WTC11 (cell line): ENCODE results near the gene ZIC4. TPM values are rescaled to one million over a fixed set of nuclear protein-coding genes. Genes with fewer than 3 reads are reported as not detected.

Source experiments
- ATAC-seq: fragments of 200-7000 bp; cut with Tn5 transposase; 2 replicates; pipeline ENCODE4 v1.10.0; 2021; ENCODE audit warnings: mild to moderate bottlenecking, moderate library complexity
- CTCF ChIA-PET: fragments of 300-600 bp; sonication (Branson Sonifier 250); formaldehyde crosslinking; loops from one replicate; lab custom pipeline; 2021; ENCODE audit warnings: antibody characterized with exemption; lab: Charles Lee
- POLR2A ChIA-PET: fragments of 350-600 bp; sonication (Branson Sonifier 250); formaldehyde crosslinking; loops from one replicate; lab custom pipeline; 2021; ENCODE audit warnings: antibody characterized with exemption; lab: Charles Lee
- DNase-seq: peaks from one replicate; pipeline ENCODE4 v3.0.0; 2021; ENCODE audit warnings: low spot score
- H3K27ac Mint-ChIP-seq: 2 replicates; pipeline ENCODE4 v1.8.0; 2021; ENCODE audit warnings: mixed read lengths
- H3K27me3 Mint-ChIP-seq: 2 replicates; pipeline ENCODE4 v1.8.0; 2021; ENCODE audit warnings: low read depth, mild to moderate bottlenecking, moderate library complexity, mixed read lengths
- H3K36me3 Mint-ChIP-seq: 2 replicates; pipeline ENCODE4 v1.8.0; 2021; ENCODE audit warnings: mixed read lengths
- H3K4me1 Mint-ChIP-seq: 2 replicates; pipeline ENCODE4 v1.8.0; 2022; ENCODE audit warnings: mixed read lengths
- H3K4me3 Mint-ChIP-seq: 2 replicates; pipeline ENCODE4 v1.8.0; 2021; ENCODE audit warnings: mild to moderate bottlenecking, moderate library complexity, mixed read lengths
- H3K9me3 Mint-ChIP-seq: 2 replicates; pipeline ENCODE4 v1.8.0; 2021; ENCODE audit warnings: mixed read lengths
- ATF1 ChIP-seq: sonication (generic); formaldehyde crosslinking; IDR thresholded peaks from 2 replicates; pipeline ENCODE4 v1.8.1; 2023; ENCODE audit warnings: mild to moderate bottlenecking, moderate library complexity, missing genetic modification reagents
- ESRRA ChIP-seq: sonication (generic); formaldehyde crosslinking; IDR thresholded peaks from 2 replicates; pipeline ENCODE4 v1.8.1; 2022; ENCODE audit warnings: mild to moderate bottlenecking, missing genetic modification reagents, borderline replicate concordance
- IRF2 ChIP-seq: sonication (generic); formaldehyde crosslinking; IDR thresholded peaks from 2 replicates; pipeline ENCODE4 v1.8.0; 2022; ENCODE audit warnings: low read depth, missing genetic modification reagents, borderline replicate concordance
- MXD4 ChIP-seq: fragments of 250-450 bp; sonication (Bioruptor Pico); IDR thresholded peaks from 2 replicates; pipeline ENCODE4 v1.8.0; 2021; ENCODE audit warnings: mild to moderate bottlenecking, moderate library complexity, borderline replicate concordance
- MYBL2 ChIP-seq: sonication (generic); formaldehyde crosslinking; IDR thresholded peaks from 2 replicates; pipeline ENCODE4 v1.8.1; 2023; ENCODE audit warnings: mild to moderate bottlenecking, moderate library complexity, missing genetic modification reagents
- TEAD1 ChIP-seq: sonication (generic); formaldehyde crosslinking; IDR thresholded peaks from 2 replicates; pipeline ENCODE4 v1.8.0; 2022; ENCODE audit warnings: mild to moderate bottlenecking, missing genetic modification reagents
- TP53 ChIP-seq: sonication (generic); formaldehyde crosslinking; IDR thresholded peaks from 2 replicates; pipeline ENCODE4 v1.8.1; 2023; ENCODE audit warnings: mild to moderate bottlenecking, missing genetic modification reagents
- ZNF219 ChIP-seq: sonication (generic); formaldehyde crosslinking; IDR thresholded peaks from 2 replicates; pipeline ENCODE4 v1.8.0; 2023; ENCODE audit warnings: missing genetic modification reagents, mild to moderate bottlenecking, borderline replicate concordance
- ZNF416 ChIP-seq: fragments of 250-450 bp; sonication (Bioruptor Pico); IDR thresholded peaks from 2 replicates; pipeline ENCODE4 v1.9.0; 2021; ENCODE audit warnings: mild to moderate bottlenecking, inconsistent platforms
- ZNF671 ChIP-seq: fragments of 250-450 bp; sonication (Bioruptor Pico); IDR thresholded peaks from 2 replicates; pipeline ENCODE4 v1.8.0; 2021; ENCODE audit warnings: mild to moderate bottlenecking
- total RNA-seq: library from RNA; stranded (reverse); gene quantifications from 3 replicates; pipeline ENCODE4 v1.2.3, GENCODE V29; 2021
- TF ChIP-seq, protein P1 (sequence below): sonication (generic); formaldehyde crosslinking; IDR thresholded peaks from 2 replicates; pipeline ENCODE4 v1.8.1; 2022; ENCODE audit warnings: low read depth, mild to moderate bottlenecking, moderate library complexity, missing genetic modification reagents, borderline replicate concordance
- TF ChIP-seq, protein P2 (sequence below): sonication (generic); formaldehyde crosslinking; IDR thresholded peaks from 2 replicates; pipeline ENCODE4 v1.8.1; 2023; ENCODE audit warnings: mild to moderate bottlenecking, missing genetic modification reagents, moderate library complexity
- TF ChIP-seq, protein P3 (sequence below): sonication (generic); formaldehyde crosslinking; IDR thresholded peaks from 2 replicates; pipeline ENCODE4 v1.8.0; 2023; ENCODE audit warnings: missing genetic modification reagents
- TF ChIP-seq, protein P4 (sequence below): sonication (generic); formaldehyde crosslinking; IDR thresholded peaks from 2 replicates; pipeline ENCODE4 v1.8.0; 2022; ENCODE audit warnings: mild to moderate bottlenecking, missing genetic modification reagents
- TF ChIP-seq, protein P5 (sequence below): fragments of 250-450 bp; sonication (Bioruptor Pico); IDR thresholded peaks from 2 replicates; pipeline ENCODE4 v1.9.0; 2021; ENCODE audit warnings: mild to moderate bottlenecking
- TF ChIP-seq, protein P6 (sequence below): fragments of 250-450 bp; sonication (Bioruptor Pico); IDR thresholded peaks from 2 replicates; pipeline ENCODE4 v1.9.0; 2021; ENCODE audit warnings: moderate library complexity, mild to moderate bottlenecking, inconsistent platforms, borderline replicate concordance
- TF ChIP-seq, protein P7 (sequence below): sonication (generic); formaldehyde crosslinking; IDR thresholded peaks from 2 replicates; pipeline ENCODE4 v1.8.0; 2022; ENCODE audit warnings: mild to moderate bottlenecking, missing genetic modification reagents
- TF ChIP-seq, protein P8 (sequence below): sonication (generic); formaldehyde crosslinking; IDR thresholded peaks from 2 replicates; pipeline ENCODE4 v1.8.0; 2023; ENCODE audit warnings: missing genetic modification reagents, mild to moderate bottlenecking, borderline replicate concordance

Gene ZIC4
- total RNA-seq, 1 experiment from 2014 or later: 3.5 TPM

DNA sequence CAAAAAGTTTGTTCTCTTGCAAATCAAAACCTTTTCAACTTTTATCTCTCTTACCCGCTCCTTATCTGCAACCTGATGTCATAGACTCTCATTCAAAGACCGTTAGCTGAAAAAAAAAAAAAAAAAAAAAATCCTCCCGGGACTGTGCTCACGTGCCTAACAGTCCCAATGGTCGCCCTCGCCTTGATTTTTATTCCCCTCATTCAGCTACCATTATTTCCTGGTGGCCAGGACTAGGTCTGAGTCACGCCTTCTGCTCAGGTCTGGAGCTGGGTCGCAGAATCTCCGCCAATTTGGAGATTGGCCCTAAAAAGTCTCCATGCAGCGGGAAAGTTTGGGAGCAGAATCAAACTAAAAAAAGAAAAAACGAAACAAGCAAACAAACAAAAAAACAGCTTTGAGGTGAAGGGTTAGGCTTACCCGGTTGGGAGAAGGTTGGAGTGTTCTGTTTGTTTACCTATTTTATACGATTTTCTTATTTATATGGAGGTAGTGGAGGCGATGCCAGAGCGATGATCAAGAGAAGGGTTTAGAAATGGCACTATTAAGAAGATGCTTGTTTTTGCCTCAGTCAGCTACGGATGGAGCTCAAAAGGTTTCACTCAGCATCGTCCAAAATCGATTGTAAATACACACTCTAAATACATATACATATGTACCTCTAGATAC lies 51.1 kb downstream of the ZIC4 start:
- no peak overlapping the region for H3K27ac Mint-ChIP-seq
- no peaks in the 10 kb centered on the region for H3K36me3 Mint-ChIP-seq
- peaks cover 56% of the 10 kb centered on the region for H3K4me1 Mint-ChIP-seq
- TF ChIP-seq, protein P1, sequence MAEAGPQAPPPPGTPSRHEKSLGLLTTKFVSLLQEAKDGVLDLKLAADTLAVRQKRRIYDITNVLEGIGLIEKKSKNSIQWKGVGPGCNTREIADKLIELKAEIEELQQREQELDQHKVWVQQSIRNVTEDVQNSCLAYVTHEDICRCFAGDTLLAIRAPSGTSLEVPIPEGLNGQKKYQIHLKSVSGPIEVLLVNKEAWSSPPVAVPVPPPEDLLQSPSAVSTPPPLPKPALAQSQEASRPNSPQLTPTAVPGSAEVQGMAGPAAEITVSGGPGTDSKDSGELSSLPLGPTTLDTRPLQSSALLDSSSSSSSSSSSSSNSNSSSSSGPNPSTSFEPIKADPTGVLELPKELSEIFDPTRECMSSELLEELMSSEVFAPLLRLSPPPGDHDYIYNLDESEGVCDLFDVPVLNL (CRISPR knock-in tag): no peak
- TF ChIP-seq, protein P2, sequence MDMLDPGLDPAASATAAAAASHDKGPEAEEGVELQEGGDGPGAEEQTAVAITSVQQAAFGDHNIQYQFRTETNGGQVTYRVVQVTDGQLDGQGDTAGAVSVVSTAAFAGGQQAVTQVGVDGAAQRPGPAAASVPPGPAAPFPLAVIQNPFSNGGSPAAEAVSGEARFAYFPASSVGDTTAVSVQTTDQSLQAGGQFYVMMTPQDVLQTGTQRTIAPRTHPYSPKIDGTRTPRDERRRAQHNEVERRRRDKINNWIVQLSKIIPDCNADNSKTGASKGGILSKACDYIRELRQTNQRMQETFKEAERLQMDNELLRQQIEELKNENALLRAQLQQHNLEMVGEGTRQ (CRISPR knock-in tag): peak; percentile 41; the same call in 1 of the 2 replicates
- ATAC-seq (peak; percentile 24), DNase-seq (no peak)
- peaks cover 75% of the 10 kb centered on the region for H3K27me3 Mint-ChIP-seq
- H3K9me3 Mint-ChIP-seq: no peaks in the 10 kb centered on the region
- CTCF ChIA-PET: interaction anchor here (0.6 to 4.9 kb wide), 16 partner anchors 10 to 324 kb away, joined by 3 to 32 read pairs (median 3); no protein-coding TSS in a partner anchor
- POLR2A ChIA-PET: interaction anchor here (0.6 to 0.8 kb wide), 3 partner anchors 39 to 109 kb away, joined by 3 to 6 read pairs (median 3); partner anchors contain the start of gene ZIC1
- peak overlapping the region; percentile 63 for H3K4me3 Mint-ChIP-seq

DNA sequence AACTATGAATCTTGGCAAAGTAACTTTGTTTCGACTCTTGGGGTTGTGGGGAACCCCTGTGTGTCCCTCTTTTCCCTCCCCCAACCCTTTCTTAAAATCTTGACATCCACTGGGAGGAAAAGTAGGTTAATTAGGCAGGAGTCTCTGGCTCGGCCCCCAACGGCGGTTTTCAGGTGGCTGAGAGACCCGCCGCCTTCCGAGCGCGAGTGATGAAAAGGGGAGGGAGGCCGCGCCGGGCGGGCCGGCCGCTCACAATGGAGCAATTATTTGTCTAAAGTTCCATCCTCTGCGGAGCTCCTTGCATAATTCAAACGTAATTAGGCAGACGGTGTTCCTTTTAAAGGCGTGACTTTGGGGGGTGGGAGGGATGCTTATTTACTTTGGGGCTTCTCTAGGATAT lies 51.7 kb downstream of the ZIC4 start:
- Mint-ChIP-seq H3K4me1 (peaks cover 50% of the 10 kb centered on the region), H3K36me3 (no peaks in the 10 kb centered on the region), H3K9me3 (no peaks in the 10 kb centered on the region), H3K27ac (no peak overlapping the region), H3K4me3 (peak overlapping the region; percentile 63), H3K27me3 (peaks cover 70% of the 10 kb centered on the region)
- CTCF ChIA-PET: interaction anchor here (0.6 to 4.9 kb wide), 12 partner anchors 11 to 324 kb away, joined by 3 to 32 read pairs (median 4); no protein-coding TSS in a partner anchor
- no peak for TF ChIP-seq MXD4 (CRISPR knock-in tag)
- no peak for TF ChIP-seq ZNF671 (CRISPR knock-in tag)
- TF ChIP-seq, protein P3, sequence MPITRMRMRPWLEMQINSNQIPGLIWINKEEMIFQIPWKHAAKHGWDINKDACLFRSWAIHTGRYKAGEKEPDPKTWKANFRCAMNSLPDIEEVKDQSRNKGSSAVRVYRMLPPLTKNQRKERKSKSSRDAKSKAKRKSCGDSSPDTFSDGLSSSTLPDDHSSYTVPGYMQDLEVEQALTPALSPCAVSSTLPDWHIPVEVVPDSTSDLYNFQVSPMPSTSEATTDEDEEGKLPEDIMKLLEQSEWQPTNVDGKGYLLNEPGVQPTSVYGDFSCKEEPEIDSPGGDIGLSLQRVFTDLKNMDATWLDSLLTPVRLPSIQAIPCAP: no peak
- no peak for TF ChIP-seq MYBL2 (CRISPR knock-in tag)
- TF ChIP-seq, protein P4, sequence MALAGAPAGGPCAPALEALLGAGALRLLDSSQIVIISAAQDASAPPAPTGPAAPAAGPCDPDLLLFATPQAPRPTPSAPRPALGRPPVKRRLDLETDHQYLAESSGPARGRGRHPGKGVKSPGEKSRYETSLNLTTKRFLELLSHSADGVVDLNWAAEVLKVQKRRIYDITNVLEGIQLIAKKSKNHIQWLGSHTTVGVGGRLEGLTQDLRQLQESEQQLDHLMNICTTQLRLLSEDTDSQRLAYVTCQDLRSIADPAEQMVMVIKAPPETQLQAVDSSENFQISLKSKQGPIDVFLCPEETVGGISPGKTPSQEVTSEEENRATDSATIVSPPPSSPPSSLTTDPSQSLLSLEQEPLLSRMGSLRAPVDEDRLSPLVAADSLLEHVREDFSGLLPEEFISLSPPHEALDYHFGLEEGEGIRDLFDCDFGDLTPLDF (CRISPR knock-in tag): no peak
- TF ChIP-seq IRF2: no peak
- TF ChIP-seq TEAD1 (CRISPR knock-in tag): no peak
- TF ChIP-seq, protein P5, sequence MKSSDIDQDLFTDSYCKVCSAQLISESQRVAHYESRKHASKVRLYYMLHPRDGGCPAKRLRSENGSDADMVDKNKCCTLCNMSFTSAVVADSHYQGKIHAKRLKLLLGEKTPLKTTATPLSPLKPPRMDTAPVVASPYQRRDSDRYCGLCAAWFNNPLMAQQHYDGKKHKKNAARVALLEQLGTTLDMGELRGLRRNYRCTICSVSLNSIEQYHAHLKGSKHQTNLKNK (CRISPR knock-in tag): no peak
- no peak for TF ChIP-seq ESRRA (CRISPR knock-in tag)
- TF ChIP-seq, protein P6, sequence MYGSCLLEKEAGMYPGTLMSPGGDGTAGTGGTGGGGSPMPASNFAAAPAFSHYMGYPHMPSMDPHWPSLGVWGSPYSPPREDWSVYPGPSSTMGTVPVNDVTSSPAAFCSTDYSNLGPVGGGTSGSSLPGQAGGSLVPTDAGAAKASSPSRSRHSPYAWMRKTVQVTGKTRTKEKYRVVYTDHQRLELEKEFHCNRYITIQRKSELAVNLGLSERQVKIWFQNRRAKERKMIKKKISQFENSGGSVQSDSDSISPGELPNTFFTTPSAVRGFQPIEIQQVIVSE (CRISPR knock-in tag): no peak
- DNase-seq: peak; percentile 54
- peak; percentile 26 for ATAC-seq
- POLR2A ChIA-PET: no interaction called here

DNA sequence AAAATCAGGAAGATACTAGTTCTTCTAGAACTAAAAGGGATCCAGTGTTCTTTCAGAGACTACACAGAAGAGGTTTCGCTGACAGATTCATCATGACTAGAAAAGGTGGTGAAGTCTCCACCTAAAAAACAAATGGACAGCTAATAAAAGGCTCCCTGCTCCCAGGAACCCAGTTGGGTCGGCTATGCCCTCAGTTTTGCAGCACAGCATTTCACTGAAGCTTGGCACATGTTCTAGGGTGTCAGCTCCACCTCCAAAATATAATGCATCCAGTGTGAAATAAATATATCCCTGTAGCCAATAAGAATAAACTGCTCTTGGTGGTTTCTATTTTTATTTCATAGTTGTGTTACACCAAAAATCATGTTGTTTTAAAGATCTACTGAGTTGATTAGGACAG lies 55.0 kb downstream of the ZIC4 start:
- no peak for DNase-seq
- CTCF ChIA-PET: interaction anchor here (1.0 to 1.2 kb wide), 3 partner anchors 9 to 32 kb away, joined by 3 to 4 read pairs (median 3); no protein-coding TSS in a partner anchor
- TF ChIP-seq, protein P7, sequence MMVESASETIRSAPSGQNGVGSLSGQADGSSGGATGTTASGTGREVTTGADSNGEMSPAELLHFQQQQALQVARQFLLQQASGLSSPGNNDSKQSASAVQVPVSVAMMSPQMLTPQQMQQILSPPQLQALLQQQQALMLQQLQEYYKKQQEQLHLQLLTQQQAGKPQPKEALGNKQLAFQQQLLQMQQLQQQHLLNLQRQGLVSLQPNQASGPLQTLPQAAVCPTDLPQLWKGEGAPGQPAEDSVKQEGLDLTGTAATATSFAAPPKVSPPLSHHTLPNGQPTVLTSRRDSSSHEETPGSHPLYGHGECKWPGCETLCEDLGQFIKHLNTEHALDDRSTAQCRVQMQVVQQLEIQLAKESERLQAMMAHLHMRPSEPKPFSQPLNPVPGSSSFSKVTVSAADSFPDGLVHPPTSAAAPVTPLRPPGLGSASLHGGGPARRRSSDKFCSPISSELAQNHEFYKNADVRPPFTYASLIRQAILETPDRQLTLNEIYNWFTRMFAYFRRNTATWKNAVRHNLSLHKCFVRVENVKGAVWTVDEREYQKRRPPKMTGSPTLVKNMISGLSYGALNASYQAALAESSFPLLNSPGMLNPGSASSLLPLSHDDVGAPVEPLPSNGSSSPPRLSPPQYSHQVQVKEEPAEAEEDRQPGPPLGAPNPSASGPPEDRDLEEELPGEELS (CRISPR knock-in tag): no peak
- TF ChIP-seq IRF2 (no peak), ESRRA (CRISPR knock-in tag) (no peak), ATF1 (no peak), TP53 (CRISPR knock-in tag) (no peak), ZNF219 (CRISPR knock-in tag) (no peak), ZNF416 (CRISPR knock-in tag) (no peak)
- TF ChIP-seq, protein P8, sequence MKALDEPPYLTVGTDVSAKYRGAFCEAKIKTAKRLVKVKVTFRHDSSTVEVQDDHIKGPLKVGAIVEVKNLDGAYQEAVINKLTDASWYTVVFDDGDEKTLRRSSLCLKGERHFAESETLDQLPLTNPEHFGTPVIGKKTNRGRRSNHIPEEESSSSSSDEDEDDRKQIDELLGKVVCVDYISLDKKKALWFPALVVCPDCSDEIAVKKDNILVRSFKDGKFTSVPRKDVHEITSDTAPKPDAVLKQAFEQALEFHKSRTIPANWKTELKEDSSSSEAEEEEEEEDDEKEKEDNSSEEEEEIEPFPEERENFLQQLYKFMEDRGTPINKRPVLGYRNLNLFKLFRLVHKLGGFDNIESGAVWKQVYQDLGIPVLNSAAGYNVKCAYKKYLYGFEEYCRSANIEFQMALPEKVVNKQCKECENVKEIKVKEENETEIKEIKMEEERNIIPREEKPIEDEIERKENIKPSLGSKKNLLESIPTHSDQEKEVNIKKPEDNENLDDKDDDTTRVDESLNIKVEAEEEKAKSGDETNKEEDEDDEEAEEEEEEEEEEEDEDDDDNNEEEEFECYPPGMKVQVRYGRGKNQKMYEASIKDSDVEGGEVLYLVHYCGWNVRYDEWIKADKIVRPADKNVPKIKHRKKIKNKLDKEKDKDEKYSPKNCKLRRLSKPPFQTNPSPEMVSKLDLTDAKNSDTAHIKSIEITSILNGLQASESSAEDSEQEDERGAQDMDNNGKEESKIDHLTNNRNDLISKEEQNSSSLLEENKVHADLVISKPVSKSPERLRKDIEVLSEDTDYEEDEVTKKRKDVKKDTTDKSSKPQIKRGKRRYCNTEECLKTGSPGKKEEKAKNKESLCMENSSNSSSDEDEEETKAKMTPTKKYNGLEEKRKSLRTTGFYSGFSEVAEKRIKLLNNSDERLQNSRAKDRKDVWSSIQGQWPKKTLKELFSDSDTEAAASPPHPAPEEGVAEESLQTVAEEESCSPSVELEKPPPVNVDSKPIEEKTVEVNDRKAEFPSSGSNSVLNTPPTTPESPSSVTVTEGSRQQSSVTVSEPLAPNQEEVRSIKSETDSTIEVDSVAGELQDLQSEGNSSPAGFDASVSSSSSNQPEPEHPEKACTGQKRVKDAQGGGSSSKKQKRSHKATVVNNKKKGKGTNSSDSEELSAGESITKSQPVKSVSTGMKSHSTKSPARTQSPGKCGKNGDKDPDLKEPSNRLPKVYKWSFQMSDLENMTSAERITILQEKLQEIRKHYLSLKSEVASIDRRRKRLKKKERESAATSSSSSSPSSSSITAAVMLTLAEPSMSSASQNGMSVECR: no peak

More for the DNA sequence above, 55.0 kb downstream of the ZIC4 start:
- peaks cover 22% of the 10 kb centered on the region for H3K4me1 Mint-ChIP-seq
- no peak for ATAC-seq
- H3K4me3 Mint-ChIP-seq: no peak overlapping the region
- H3K36me3 Mint-ChIP-seq: no peaks in the 10 kb centered on the region
- POLR2A ChIA-PET: no interaction called here
- no peak overlapping the region for H3K27ac Mint-ChIP-seq
- H3K27me3 Mint-ChIP-seq: peaks cover 36% of the 10 kb centered on the region
- H3K9me3 Mint-ChIP-seq: no peaks in the 10 kb centered on the region
